ENCODE data around the gene MTHFD2. TPM values are rescaled to one million over a fixed set of nuclear protein-coding genes. Genes with fewer than 3 reads are reported as not detected.
A peak's percentile ranks its signal among the peaks of the same experiment; 100 is the strongest.
"Not testable (repeated sequence)": the region's sequence is repeated elsewhere in the genome, so short reads cannot be mapped to it uniquely, and the experiment has no call there.

MTHFD2 gene
- total RNA-seq, 1 donor = 254 TPM

DNA sequence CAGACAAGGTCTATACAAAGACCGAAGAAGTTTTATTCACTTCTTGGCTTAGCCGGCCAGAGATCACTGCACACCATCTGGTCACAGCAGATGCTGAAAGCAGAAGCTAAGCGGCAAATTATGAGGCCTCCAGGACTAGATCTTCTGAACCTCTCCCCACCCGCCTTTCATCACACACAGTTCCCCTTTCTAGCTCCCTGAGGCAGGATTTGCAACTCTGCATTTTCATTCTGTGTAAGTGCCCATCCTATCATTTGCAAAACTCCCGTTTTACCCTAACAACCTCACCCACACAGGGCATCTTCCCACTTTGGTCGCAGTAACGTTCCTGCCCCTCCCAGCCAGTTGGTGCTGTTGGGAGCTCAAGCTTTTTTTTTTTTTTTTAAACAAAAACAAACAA is 16.7 kb upstream of the MTHFD2 start:
- no peak overlapping the region for H3K4me3 ChIP-seq (ENCODE audit: low read depth, low read length)
- TF ChIP-seq, protein P1, sequence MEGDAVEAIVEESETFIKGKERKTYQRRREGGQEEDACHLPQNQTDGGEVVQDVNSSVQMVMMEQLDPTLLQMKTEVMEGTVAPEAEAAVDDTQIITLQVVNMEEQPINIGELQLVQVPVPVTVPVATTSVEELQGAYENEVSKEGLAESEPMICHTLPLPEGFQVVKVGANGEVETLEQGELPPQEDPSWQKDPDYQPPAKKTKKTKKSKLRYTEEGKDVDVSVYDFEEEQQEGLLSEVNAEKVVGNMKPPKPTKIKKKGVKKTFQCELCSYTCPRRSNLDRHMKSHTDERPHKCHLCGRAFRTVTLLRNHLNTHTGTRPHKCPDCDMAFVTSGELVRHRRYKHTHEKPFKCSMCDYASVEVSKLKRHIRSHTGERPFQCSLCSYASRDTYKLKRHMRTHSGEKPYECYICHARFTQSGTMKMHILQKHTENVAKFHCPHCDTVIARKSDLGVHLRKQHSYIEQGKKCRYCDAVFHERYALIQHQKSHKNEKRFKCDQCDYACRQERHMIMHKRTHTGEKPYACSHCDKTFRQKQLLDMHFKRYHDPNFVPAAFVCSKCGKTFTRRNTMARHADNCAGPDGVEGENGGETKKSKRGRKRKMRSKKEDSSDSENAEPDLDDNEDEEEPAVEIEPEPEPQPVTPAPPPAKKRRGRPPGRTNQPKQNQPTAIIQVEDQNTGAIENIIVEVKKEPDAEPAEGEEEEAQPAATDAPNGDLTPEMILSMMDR (IDR thresholded peaks at IDR 0.05; ENCODE audit: insufficient read depth, low read length) = no peak
- no peak for DNase-seq (ENCODE audit: low read depth)

DNA sequence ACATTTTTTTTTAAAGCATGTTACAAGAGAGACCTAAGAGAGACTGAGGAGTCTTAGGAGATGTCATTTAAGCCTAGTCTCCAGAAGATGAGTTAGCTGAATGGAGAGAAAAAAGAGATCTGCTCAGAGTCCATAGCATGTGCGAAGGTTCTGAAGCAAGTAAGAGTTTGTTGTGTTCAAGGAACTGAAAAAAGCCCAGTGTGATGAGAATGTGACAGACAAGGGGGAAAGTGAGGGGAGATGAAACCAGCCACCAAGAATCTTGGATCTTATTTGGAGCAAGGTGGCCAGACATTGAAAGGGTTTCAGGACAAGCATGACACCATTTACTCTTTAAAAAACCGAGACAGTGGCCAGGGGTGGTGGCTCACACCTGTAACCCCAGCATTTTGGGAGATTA is 14.5 kb upstream of the MTHFD2 start:
- TF ChIP-seq, protein P1 (IDR thresholded peaks at IDR 0.05; ENCODE audit: insufficient read depth, low read length) = no peak
- H3K4me3 ChIP-seq (ENCODE audit: low read depth, low read length) = no peak overlapping the region
- no peak for DNase-seq (ENCODE audit: low read depth)

DNA sequence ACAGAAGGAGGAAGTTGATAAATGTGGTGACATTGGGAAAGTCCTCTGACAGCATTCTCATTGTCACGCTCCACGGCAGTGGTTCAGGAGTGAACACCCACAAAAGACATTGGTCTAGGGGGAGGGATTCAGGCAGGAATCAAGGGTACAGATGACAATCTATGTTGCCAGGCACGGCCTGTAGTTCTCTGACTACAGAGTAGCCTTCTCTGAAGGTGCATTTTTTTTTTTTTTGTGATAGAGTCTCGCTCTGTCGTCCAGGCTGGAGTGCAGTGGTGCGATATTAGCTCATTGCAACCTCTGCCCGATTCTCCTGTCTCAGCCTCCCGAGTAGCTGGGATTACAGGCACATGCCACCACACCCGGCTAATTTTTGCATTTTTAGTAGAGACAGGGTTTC is 12.4 kb upstream of the MTHFD2 start:
- H3K4me3 ChIP-seq (ENCODE audit: low read depth, low read length) = no peak overlapping the region
- no peak for DNase-seq (ENCODE audit: low read depth)
- TF ChIP-seq, protein P1 (IDR thresholded peaks at IDR 0.05; ENCODE audit: insufficient read depth, low read length) = no peak

DNA sequence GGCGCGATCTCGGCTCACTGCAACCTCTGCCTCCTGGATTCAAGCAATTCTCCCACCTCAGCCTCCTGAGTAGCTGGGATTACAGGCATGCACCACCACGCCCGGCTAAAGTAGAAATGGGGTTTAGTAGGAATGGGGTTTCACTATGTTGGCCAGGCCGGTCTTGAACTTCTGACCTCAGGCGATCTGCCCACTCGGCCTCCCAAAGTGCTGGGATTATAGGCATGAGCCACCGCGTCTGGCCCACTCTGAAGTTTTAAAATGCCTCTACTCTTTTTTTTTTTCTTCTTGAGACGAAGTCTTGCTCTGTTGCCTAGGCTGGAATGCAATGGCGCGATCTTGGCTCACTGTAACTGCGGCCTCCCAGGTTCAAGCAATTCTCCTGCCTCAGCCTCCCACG is 11.7 kb upstream of the MTHFD2 start:
- not testable (repeated sequence) for DNase-seq (ENCODE audit: low read depth); H3K4me3 ChIP-seq (ENCODE audit: low read depth, low read length)

DNA sequence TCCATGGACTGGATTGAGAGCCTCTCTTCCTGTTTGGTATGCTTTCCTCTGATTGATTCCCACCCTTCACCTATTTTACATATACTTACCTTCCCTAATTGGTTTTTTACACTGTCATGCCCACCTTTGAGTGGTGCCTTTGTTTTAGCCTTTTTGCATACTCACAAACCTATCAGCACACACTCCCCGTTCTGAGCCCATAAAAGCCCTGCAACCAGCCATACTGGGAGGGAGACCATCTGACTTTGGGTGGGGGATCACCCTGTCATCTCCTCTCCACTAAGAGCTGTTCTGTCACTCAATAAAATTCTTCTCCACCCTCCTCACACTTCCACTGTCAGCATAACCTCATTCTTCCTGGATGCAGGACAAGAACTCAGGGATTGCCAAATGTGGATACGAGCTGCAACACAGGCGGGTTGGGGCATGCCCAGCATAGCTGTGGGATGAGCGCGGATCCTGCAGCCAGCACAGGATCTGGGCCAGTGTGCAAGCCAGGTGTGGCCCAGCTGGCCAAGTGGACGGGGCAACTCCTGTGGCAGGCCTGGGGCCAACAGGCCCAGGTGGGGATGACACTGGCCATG is 10.3 kb upstream of the MTHFD2 start:
- TF ChIP-seq, protein P1 (IDR thresholded peaks at IDR 0.05; ENCODE audit: insufficient read depth, low read length) = no peak
- DNase-seq (ENCODE audit: low read depth) = peak; percentile 63
- no peak overlapping the region for H3K4me3 ChIP-seq (ENCODE audit: low read depth, low read length)

DNA sequence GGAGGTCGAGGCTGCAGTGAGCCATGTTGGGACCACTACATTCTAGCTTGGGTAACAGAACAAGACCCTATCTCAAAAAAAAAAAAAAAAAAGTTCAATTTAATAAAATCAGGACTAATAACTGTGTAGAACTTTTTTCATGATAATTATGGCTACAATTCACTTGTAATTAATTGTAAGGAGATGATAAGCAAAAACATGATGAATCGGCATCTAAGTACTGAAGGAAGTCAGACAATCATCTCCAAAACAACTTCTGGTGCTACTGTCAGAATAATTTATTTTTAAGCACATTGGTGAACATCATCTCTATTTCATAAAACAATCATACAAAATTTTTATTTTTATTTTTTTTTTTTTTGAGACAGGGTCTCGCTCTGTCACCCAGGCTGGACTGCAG is 9.7 kb upstream of the MTHFD2 start:
- H3K4me3 ChIP-seq (ENCODE audit: low read depth, low read length) = no peak overlapping the region
- TF ChIP-seq, protein P1 (IDR thresholded peaks at IDR 0.05; ENCODE audit: insufficient read depth, low read length) = no peak
- no peak for DNase-seq (ENCODE audit: low read depth)

DNA sequence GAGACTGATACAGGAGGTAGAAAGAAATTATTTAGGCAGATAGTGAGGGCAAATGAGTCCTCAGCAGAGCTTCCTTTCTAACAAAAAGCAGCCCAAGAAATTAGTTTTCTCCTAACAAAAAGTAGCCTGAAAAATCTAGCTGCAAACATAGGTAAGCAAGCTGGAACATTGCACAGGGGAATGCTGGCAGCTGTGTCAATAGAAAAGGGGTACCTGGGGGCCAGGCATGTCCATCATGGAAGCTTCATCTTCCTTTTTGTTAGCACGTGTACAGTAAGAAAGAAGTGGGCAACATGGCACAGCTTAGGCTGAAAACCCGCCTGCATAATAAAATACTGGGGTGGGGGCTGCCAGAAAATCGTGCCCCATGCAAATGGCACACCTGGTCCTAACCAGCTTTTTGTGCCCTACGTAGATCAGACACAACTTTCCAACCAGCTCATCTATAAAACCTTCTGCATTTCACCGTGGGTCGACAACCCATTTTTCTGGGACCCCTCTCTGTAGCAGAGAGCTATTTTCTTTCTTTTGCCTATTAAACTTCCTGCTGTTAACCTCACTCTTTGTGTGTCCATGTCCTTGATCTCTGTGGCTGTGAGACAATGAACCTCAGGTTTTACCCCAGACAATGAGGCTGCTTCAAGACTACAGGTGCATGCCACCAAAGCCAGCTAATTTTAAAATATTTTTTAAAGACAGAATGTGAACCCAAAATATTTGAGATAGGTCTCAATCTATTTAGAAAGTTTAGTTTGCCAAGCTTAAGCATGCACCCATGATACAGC is 6.6 kb upstream of the MTHFD2 start:
- TF ChIP-seq, protein P1 (IDR thresholded peaks at IDR 0.05; ENCODE audit: insufficient read depth, low read length) = no peak
- H3K4me3 ChIP-seq (ENCODE audit: low read depth, low read length) = no peak overlapping the region
- no peak for DNase-seq (ENCODE audit: low read depth)
